Ishikawa (cell line): ENCODE data around the gene SIM2.

ENCODE experiments used
- CEBPB ChIP-seq: IDR thresholded peaks from 2 replicates; pipeline ENCODE4 v1.6.1; 2012
- CREB1 ChIP-seq: IDR thresholded peaks from 2 replicates; pipeline ENCODE4 v1.6.1; 2012; ENCODE audit warnings: low read depth
- EGR1 ChIP-seq: IDR thresholded peaks from 2 replicates; pipeline ENCODE4 v1.6.1; 2012
- EP300 ChIP-seq: IDR thresholded peaks from 2 replicates; pipeline ENCODE4 v1.6.1; 2012; ENCODE audit warnings: borderline replicate concordance
- FOXM1 ChIP-seq: IDR thresholded peaks from 2 replicates; pipeline ENCODE4 v1.6.1; 2012; ENCODE audit warnings: low read depth, borderline replicate concordance
- MAX ChIP-seq: IDR thresholded peaks from 2 replicates; pipeline ENCODE4 v1.6.1; 2012
- NFIC ChIP-seq: IDR thresholded peaks from 2 replicates; pipeline ENCODE4 v1.6.1; 2012
- RAD21 ChIP-seq: IDR thresholded peaks from 2 replicates; pipeline ENCODE4 v1.6.1; 2012; ENCODE audit warnings: low read depth
- REST ChIP-seq: IDR thresholded peaks from 2 replicates; pipeline ENCODE4 v1.6.1; 2012; ENCODE audit warnings: low read depth, mild to moderate bottlenecking
- TAF1 ChIP-seq: IDR thresholded peaks from 2 replicates; pipeline ENCODE4 v1.6.1; 2012; ENCODE audit warnings: low read depth, mild to moderate bottlenecking
- TCF12 ChIP-seq: IDR thresholded peaks from 2 replicates; pipeline ENCODE4 v1.6.1; 2012; ENCODE audit warnings: low read depth
- TEAD4 ChIP-seq: IDR thresholded peaks from 2 replicates; pipeline ENCODE4 v1.6.1; 2012
- USF1 ChIP-seq: IDR thresholded peaks from 2 replicates; pipeline ENCODE4 v1.6.1; 2012
- YY1 ChIP-seq: IDR thresholded peaks from 2 replicates; pipeline ENCODE4 v1.6.1; 2012; ENCODE audit warnings: low read depth
- ZBTB7A ChIP-seq: IDR thresholded peaks from 2 replicates; pipeline ENCODE4 v1.6.1; 2012; ENCODE audit warnings: low read depth

The SIM2 gene

DNA sequence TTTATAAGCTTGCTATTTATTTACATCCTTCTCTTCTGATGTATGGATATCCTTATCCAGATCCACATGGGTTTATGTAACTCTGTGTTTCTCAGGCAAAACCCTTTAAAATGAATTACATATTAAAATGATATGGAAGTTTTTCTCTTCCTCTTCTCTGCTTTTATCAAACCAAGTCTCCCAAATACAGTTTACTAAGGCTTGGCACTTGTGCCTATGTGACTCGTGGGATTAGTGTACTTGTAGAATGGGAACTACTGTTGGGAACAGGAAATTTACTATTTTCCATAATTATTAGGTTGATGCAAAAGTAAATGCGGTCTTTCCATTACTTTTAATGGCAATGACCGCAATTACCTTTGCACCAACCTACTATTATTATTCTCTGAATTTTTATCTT is 14.8 kb downstream of the SIM2 start:
- TF ChIP-seq TCF12: no peak
- no peak for TF ChIP-seq TAF1
- TF ChIP-seq FOXM1: no peak
- no peak for TF ChIP-seq CREB1
- no peak for TF ChIP-seq YY1
- TF ChIP-seq CEBPB: no peak
- no peak for TF ChIP-seq USF1
- no peak for TF ChIP-seq NFIC
- TF ChIP-seq TEAD4: no peak
- no peak for TF ChIP-seq MAX
- TF ChIP-seq RAD21: no peak
- no peak for TF ChIP-seq EP300
- TF ChIP-seq ZBTB7A: no peak
- TF ChIP-seq REST: no peak
- TF ChIP-seq EGR1: no peak

DNA sequence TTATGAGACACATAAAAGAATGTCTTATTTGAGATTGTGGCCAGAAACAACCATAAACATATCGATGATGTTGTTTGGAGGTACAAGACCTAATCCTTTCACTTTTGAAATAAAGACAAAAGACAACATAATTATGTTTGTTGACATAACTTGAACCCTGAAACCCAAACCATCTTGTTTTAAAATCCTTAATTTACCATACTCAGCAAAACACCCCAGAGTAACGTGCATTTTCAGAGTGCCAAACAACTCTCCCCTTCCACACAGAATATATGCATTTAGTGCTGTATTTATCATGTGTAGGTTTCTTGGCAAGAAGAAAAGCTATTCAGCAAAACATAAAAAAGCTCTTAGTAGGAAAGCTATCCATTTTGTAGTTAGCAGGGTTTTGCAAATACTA is 17.5 kb downstream of the SIM2 start:
- no peak for TF ChIP-seq TAF1
- TF ChIP-seq TEAD4: no peak

GRCh38 chr21:36716836-36717235 is 17.9 kb downstream of the SIM2 start:
- TF ChIP-seq EGR1 (no peak), FOXM1 (no peak), TCF12 (no peak), YY1 (no peak), RAD21 (no peak), NFIC (no peak), EP300 (no peak), CREB1 (no peak), MAX (no peak), REST (no peak), CEBPB (no peak), TEAD4 (no peak), USF1 (no peak), ZBTB7A (no peak), TAF1 (no peak)

- no peak for TF ChIP-seq CEBPB
- no peak for TF ChIP-seq ZBTB7A
- no peak for TF ChIP-seq FOXM1
- no peak for TF ChIP-seq EGR1
- TF ChIP-seq TAF1: no peak
- TF ChIP-seq TCF12: no peak
- TF ChIP-seq YY1: no peak
- TF ChIP-seq CREB1: no peak
- no peak for TF ChIP-seq NFIC
- no peak for TF ChIP-seq REST
- TF ChIP-seq EP300: no peak
- no peak for TF ChIP-seq USF1
- TF ChIP-seq TEAD4: no peak
- TF ChIP-seq MAX: no peak
- no peak for TF ChIP-seq RAD21
Measured at GRCh38 chr21:36717976-36718375, 19.1 kb downstream of the SIM2 start.
